Measurements from ENCODE around the gene SHCBP1L.

Gene SHCBP1L

DNA sequence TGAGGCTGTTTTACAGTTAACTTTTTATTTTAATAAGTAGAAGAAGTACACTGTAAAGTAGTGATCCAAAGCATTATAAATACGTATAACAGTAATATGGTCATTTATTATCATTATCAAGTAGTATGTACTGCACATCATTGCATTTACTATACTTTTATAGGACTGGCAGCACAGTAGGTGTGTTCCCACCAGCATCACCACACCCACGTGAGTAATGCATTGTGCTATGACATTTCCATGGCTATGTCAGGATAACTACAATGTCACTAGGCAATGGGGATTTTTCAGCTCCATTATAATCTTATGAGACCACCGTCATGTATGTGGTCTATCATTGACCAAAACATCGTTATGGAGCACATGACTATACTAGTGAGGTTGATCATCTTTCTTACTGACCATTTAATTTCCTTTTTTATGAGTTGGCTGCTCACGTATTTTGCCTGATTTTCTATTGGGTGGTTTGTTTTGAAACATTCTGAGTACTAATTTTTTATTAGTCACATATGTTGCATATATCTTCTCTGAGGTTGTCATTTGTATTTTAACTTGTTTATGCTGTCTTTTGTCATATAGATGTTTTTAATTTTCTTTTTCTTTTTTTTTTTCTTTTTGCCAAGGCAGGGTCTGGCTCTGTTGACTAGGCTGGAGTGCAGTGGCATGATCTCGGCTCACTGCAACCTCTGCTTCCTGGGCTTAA lies 25.3 kb upstream of the SHCBP1L start:
- no peak overlapping the region for H3K4me3 ChIP-seq (ENCODE audit: low read depth in 1 of 2, low read length in 2 of 2)
- no peaks in the 10 kb centered on the region for H3K9me3 ChIP-seq (ENCODE audit: control insufficient read depth in 1 of 2, low read length in 2 of 2)
- H3K4me1 ChIP-seq (ENCODE audit: control insufficient read depth in 1 of 2, insufficient read depth in 2 of 2, low read length in 2 of 2) = no peaks in the 10 kb centered on the region
- no peak overlapping the region for H3K27ac ChIP-seq (ENCODE audit: low read length)
- no peaks in the 10 kb centered on the region for H3K27me3 ChIP-seq (ENCODE audit: low read depth, low read length)
- H3K36me3 ChIP-seq (ENCODE audit: control insufficient read depth in 1 of 2, insufficient read depth in 2 of 2, low read length in 2 of 2) = no peaks in the 10 kb centered on the region

DNA sequence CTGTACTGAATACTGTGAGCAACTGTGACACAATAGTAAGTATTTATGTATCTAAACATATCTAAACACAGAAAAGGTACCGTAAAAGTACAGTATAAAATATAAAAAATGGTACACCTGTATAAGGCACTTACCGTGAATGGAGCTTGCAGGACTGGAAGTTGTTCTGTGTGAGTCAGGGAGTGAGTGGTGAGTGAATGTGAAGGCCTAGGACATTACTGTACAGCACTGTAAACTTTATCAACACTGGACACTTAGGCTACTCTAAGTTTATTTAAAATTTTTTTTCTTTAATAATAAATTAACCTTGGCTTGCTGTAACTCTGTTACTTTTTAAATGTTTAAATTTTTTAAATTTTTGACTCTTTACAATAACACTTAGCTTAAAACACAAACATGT lies 24.5 kb upstream of the SHCBP1L start:
- Histone ChIP-seq H3K4me3 (ENCODE audit: low read depth in 1 of 2, low read length in 2 of 2) (no peak overlapping the region), H3K27ac (ENCODE audit: low read length) (no peak overlapping the region), H3K9me3 (ENCODE audit: control insufficient read depth in 1 of 2, low read length in 2 of 2) (no peaks in the 10 kb centered on the region), H3K4me1 (ENCODE audit: control insufficient read depth in 1 of 2, insufficient read depth in 2 of 2, low read length in 2 of 2) (no peaks in the 10 kb centered on the region), H3K27me3 (ENCODE audit: low read depth, low read length) (no peaks in the 10 kb centered on the region), H3K36me3 (ENCODE audit: control insufficient read depth in 1 of 2, insufficient read depth in 2 of 2, low read length in 2 of 2) (no peaks in the 10 kb centered on the region)

DNA sequence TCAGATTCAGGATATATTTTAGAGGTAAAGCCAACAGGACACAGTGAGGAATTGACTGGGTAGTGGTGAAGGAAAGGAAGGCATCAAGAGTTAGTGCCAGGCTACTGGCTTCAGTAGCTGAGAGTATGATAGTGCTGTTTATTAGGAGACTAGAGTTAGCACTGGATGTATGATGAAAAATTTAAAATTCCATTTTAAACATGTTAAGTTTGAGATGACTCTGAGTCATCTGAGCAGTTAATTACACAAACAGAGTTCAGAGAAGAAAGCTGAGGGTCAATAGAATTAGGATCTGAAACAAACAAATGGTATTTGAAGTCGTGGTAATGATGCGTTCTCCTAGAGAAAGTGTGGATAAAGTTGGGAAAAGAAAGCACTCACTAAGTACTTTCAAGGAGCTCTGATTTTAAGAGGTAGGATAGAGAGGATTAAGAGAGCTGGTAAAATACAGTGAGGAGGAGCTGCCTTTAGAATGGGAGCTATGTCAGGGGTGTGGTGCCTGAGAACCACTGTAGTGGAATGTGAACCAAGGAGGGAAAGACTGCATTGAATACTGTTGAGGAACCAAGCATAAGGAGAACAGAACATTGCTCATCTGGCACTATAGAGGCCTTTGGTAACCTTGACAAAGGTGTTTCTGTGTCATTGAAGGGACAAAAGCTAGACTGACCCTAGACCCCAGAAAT lies 21.7 kb upstream of the SHCBP1L start:
- no peaks in the 10 kb centered on the region for H3K4me1 ChIP-seq (ENCODE audit: control insufficient read depth in 1 of 2, insufficient read depth in 2 of 2, low read length in 2 of 2)
- no peaks in the 10 kb centered on the region for H3K27me3 ChIP-seq (ENCODE audit: low read depth, low read length)
- H3K4me3 ChIP-seq (ENCODE audit: low read depth in 1 of 2, low read length in 2 of 2) = no peak overlapping the region
- no peaks in the 10 kb centered on the region for H3K9me3 ChIP-seq (ENCODE audit: control insufficient read depth in 1 of 2, low read length in 2 of 2)
- H3K27ac ChIP-seq (ENCODE audit: low read length) = no peak overlapping the region
- H3K36me3 ChIP-seq (ENCODE audit: control insufficient read depth in 1 of 2, insufficient read depth in 2 of 2, low read length in 2 of 2) = no peaks in the 10 kb centered on the region

DNA sequence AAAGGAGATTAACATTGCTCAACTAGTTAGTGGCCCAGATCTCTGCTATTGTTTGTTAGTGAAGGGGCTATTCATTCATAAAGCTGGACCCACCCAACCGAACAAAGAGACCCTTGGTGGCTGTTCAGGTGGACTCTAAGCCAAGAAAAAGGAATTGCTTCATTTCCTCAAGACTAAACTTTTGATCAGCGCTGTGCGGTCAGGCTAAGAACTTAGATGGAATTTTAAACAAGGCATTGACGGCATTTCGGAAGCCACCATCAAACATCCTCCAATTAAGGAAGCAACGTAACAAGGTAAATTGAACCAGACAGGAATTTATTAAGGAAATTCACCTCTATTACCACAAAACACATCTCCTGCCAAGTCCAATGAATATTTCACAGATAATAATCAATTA lies 19.9 kb upstream of the SHCBP1L start:
- Histone ChIP-seq H3K27me3 (ENCODE audit: low read depth, low read length) (no peaks in the 10 kb centered on the region), H3K4me1 (ENCODE audit: control insufficient read depth in 1 of 2, insufficient read depth in 2 of 2, low read length in 2 of 2) (no peaks in the 10 kb centered on the region), H3K9me3 (ENCODE audit: control insufficient read depth in 1 of 2, low read length in 2 of 2) (no peaks in the 10 kb centered on the region), H3K27ac (ENCODE audit: low read length) (no peak overlapping the region), H3K4me3 (ENCODE audit: low read depth in 1 of 2, low read length in 2 of 2) (no peak overlapping the region), H3K36me3 (ENCODE audit: control insufficient read depth in 1 of 2, insufficient read depth in 2 of 2, low read length in 2 of 2) (no peaks in the 10 kb centered on the region)

DNA sequence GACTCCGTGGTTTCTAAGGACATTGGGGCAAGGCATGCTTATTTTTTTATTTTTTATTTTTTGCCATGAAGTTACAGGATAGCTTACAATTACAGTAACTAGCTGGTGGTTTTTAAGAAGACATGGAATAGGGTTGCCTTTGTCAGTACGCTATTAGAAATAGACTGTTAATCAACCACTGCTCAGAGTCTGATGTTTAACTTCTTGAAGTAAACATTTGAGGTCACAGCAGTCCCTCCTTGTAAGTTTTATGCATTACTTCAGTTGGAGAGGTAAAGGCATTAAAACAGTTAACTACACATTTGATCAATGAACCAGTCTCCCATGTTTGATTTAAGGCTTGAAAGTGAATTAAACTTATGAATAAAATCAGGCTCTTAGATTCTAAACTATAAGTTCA lies 19.3 kb upstream of the SHCBP1L start:
- H3K4me1 ChIP-seq (ENCODE audit: control insufficient read depth in 1 of 2, insufficient read depth in 2 of 2, low read length in 2 of 2) = no peaks in the 10 kb centered on the region
- no peaks in the 10 kb centered on the region for H3K27me3 ChIP-seq (ENCODE audit: low read depth, low read length)
- H3K4me3 ChIP-seq (ENCODE audit: low read depth in 1 of 2, low read length in 2 of 2) = no peak overlapping the region
- H3K27ac ChIP-seq (ENCODE audit: low read length) = no peak overlapping the region
- H3K9me3 ChIP-seq (ENCODE audit: control insufficient read depth in 1 of 2, low read length in 2 of 2) = no peaks in the 10 kb centered on the region
- H3K36me3 ChIP-seq (ENCODE audit: control insufficient read depth in 1 of 2, insufficient read depth in 2 of 2, low read length in 2 of 2) = no peaks in the 10 kb centered on the region

DNA sequence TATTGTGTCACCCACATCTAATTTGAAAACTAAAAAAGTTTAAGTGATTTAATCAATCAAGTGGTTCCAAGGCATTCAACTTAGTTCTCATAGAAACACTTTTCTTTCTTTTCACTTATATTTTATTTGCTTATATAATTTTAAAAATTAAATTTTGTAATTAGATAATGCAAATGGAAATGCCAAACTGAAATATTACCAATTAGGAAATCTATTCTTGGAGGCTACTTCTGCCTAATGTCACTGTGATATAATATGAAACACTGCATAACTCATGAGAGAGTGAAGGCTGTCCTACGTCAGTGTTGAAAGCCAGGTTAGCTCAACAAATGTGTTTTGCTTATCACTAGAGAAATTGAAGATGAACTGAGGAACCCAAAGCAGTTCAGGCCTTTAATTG lies 18.3 kb upstream of the SHCBP1L start:
- no peaks in the 10 kb centered on the region for H3K27me3 ChIP-seq (ENCODE audit: low read depth, low read length)
- H3K9me3 ChIP-seq (ENCODE audit: control insufficient read depth in 1 of 2, low read length in 2 of 2) = no peaks in the 10 kb centered on the region
- no peak overlapping the region for H3K4me3 ChIP-seq (ENCODE audit: low read depth in 1 of 2, low read length in 2 of 2)
- no peaks in the 10 kb centered on the region for H3K4me1 ChIP-seq (ENCODE audit: control insufficient read depth in 1 of 2, insufficient read depth in 2 of 2, low read length in 2 of 2)
- H3K36me3 ChIP-seq (ENCODE audit: control insufficient read depth in 1 of 2, insufficient read depth in 2 of 2, low read length in 2 of 2) = no peaks in the 10 kb centered on the region
- no peak overlapping the region for H3K27ac ChIP-seq (ENCODE audit: low read length)

DNA sequence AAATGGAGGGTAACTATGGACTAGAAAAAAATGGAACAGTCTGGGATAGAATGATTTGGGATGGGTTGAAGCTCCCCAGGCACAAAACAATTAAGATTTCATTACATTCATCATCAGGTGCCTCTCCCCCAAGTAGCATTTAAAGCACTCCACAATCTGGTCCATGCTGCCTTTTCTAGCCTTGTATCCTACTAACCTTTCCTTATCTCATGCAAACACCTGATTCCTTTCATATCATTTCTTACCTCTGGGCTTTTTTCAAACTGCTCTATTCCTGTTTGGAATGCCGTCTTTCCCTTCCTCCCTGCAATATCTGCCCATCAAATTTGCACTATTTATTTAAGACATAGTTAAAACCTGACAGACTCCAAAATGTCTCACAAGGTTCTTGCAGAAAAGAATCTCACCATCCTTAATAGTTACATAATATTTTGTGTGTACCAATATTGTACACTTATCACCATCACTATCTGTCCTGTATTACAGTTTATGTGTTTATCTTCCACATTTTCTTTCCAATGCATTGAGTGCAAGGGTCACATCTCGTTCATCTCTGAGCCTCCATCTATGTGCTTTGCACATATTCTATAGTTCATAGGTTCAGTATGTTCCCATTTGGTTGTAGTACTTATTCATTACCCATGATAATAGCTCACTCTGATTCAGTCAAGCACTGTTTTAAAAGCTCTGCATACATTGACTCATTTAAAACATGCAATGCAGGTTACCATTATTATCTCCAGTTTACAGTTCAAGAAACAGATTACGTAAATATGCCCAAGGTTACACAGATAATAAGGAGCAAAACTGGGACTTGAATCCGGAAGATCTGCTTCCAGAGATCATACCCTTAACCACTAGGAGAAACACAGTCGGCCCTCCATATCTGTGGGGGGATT lies 16.1 kb upstream of the SHCBP1L start:
- no peaks in the 10 kb centered on the region for H3K9me3 ChIP-seq (ENCODE audit: control insufficient read depth in 1 of 2, low read length in 2 of 2)
- H3K4me1 ChIP-seq (ENCODE audit: control insufficient read depth in 1 of 2, insufficient read depth in 2 of 2, low read length in 2 of 2) = no peaks in the 10 kb centered on the region
- no peak overlapping the region for H3K4me3 ChIP-seq (ENCODE audit: low read depth in 1 of 2, low read length in 2 of 2)
- no peak overlapping the region for H3K27ac ChIP-seq (ENCODE audit: low read length)
- H3K36me3 ChIP-seq (ENCODE audit: control insufficient read depth in 1 of 2, insufficient read depth in 2 of 2, low read length in 2 of 2) = no peaks in the 10 kb centered on the region
- no peaks in the 10 kb centered on the region for H3K27me3 ChIP-seq (ENCODE audit: low read depth, low read length)

DNA sequence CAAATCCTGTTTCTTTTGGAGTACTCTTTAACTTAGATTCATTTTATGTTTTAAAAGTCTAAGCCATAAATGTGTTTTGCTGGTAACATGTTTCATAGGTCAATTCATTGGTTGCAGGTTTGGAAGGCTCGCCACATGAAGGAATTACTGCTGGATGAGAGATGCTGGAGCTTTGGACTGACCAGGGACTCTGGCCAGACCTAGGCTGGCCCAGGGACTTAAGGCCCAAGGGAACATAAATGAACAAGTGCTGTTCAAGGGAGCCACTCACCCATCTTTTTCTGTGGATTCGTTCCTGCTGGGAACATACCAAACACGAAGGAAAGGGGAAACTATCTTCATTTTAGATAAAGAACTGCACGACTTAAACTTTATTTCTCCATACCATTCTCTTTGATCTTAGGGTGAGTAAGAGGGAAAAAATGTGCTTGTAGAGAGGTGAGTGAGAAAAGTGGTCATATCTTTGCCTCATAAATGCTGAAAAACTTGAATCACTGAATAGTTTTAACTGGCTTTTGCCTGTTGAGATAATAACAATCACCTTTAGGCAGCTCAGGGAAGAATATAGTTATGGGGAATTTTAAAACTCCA lies 15.3 kb upstream of the SHCBP1L start:
- Histone ChIP-seq H3K36me3 (ENCODE audit: control insufficient read depth in 1 of 2, insufficient read depth in 2 of 2, low read length in 2 of 2) (no peaks in the 10 kb centered on the region), H3K27ac (ENCODE audit: low read length) (no peak overlapping the region), H3K4me3 (ENCODE audit: low read depth in 1 of 2, low read length in 2 of 2) (no peak overlapping the region), H3K27me3 (ENCODE audit: low read depth, low read length) (no peaks in the 10 kb centered on the region), H3K4me1 (ENCODE audit: control insufficient read depth in 1 of 2, insufficient read depth in 2 of 2, low read length in 2 of 2) (no peaks in the 10 kb centered on the region), H3K9me3 (ENCODE audit: control insufficient read depth in 1 of 2, low read length in 2 of 2) (no peaks in the 10 kb centered on the region)

DNA sequence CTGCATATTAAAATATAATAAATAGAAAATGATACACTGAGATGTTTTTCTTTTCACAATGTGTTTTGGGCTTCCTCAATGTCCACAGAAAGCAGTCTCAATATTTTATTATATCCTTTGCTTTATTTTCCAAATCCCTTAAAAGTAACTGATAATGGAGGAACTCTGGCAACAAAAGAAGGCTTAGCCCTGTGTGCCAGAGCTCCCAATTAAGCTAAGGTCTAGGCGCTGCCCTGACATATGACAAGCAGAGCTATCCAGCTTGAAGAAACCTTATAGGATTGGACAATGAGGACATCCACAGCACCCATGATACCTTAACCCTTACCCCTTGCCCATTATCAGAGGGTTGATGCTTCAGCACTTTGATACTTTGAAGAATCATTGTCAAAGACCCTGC lies 12.9 kb upstream of the SHCBP1L start:
- H3K36me3 ChIP-seq (ENCODE audit: control insufficient read depth in 1 of 2, insufficient read depth in 2 of 2, low read length in 2 of 2) = no peaks in the 10 kb centered on the region
- H3K4me1 ChIP-seq (ENCODE audit: control insufficient read depth in 1 of 2, insufficient read depth in 2 of 2, low read length in 2 of 2) = no peaks in the 10 kb centered on the region
- H3K27ac ChIP-seq (ENCODE audit: low read length) = no peak overlapping the region
- no peaks in the 10 kb centered on the region for H3K9me3 ChIP-seq (ENCODE audit: control insufficient read depth in 1 of 2, low read length in 2 of 2)
- no peak overlapping the region for H3K4me3 ChIP-seq (ENCODE audit: low read depth in 1 of 2, low read length in 2 of 2)
- H3K27me3 ChIP-seq (ENCODE audit: low read depth, low read length) = no peaks in the 10 kb centered on the region

DNA sequence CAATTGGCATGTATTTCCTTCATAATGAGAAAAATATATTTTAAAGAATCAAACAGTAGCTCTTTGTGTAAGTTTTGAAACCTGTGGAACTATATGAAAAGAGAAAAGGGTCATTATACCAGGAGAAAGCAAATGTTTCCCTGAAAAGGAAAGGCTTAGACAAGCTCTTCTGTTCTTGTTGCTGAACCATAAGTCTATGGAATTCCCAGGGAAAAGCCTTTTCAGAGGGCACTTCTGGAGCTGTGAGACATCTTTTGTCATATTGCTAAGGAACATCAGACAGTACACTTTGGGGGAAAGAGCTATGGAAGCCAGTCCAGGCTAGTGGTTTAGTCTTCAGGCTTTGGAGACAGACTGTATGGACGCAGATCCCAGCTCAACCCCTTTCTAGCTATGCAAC lies 12.1 kb upstream of the SHCBP1L start:
- Histone ChIP-seq H3K9me3 (ENCODE audit: control insufficient read depth in 1 of 2, low read length in 2 of 2) (no peaks in the 10 kb centered on the region), H3K4me3 (ENCODE audit: low read depth in 1 of 2, low read length in 2 of 2) (no peak overlapping the region), H3K27ac (ENCODE audit: low read length) (no peak overlapping the region), H3K27me3 (ENCODE audit: low read depth, low read length) (no peaks in the 10 kb centered on the region), H3K36me3 (ENCODE audit: control insufficient read depth in 1 of 2, insufficient read depth in 2 of 2, low read length in 2 of 2) (no peaks in the 10 kb centered on the region), H3K4me1 (ENCODE audit: control insufficient read depth in 1 of 2, insufficient read depth in 2 of 2, low read length in 2 of 2) (no peaks in the 10 kb centered on the region)

DNA sequence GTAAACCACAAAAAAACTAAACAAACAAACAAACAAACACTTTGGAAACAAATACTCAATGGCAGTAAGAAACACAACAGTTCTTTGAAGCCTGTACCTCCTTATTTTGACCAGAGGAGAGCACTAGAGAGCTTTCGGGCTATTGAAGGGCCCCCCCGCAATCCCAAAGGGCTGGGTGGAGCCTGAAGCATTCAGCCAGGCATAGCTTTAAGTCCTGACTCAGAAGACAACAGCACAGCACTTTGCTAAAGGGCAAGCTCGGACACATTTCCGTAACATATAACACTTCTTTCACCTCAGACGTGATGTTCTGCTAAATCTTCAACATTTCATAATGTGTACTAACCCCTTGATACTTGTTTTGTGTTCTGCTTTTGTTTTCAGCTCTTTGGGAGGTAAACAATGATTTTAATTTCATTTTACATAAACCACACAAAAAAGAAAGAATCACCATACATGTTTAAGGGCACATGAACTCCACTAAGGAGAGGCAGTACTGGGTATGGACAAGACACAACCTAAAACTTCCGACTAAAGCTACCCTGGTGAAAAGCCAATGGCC lies 9.7 kb upstream of the SHCBP1L start:
- no peaks in the 10 kb centered on the region for H3K27me3 ChIP-seq (ENCODE audit: low read depth, low read length)
- H3K4me3 ChIP-seq (ENCODE audit: low read depth in 1 of 2, low read length in 2 of 2) = peak overlapping the region in 1 of 2 donors; percentile 4
- H3K27ac ChIP-seq (ENCODE audit: low read length) = peak overlapping the region; percentile 56
- H3K4me1 ChIP-seq (ENCODE audit: control insufficient read depth in 1 of 2, insufficient read depth in 2 of 2, low read length in 2 of 2) = no peaks in the 10 kb centered on the region
- no peaks in the 10 kb centered on the region for H3K36me3 ChIP-seq (ENCODE audit: control insufficient read depth in 1 of 2, insufficient read depth in 2 of 2, low read length in 2 of 2)
- H3K9me3 ChIP-seq (ENCODE audit: control insufficient read depth in 1 of 2, low read length in 2 of 2) = no peaks in the 10 kb centered on the region

All from muscle layer of duodenum (tissue), 2 donors.